SU-DHL-6 (cell line): ENCODE data around the gene CCDC88A.

Experiments
- H2AFZ ChIP-seq: fragments of 200-600 bp; sonication (generic); 2 replicates; pipeline ENCODE4 v1.6.1; 2014; ENCODE audit warnings: low read depth, mild to moderate bottlenecking, moderate library complexity, mixed read lengths, antibody characterized with exemption, low read length; ENCODE audit not compliant: severe bottlenecking
- H3F3A ChIP-seq: fragments of 200-600 bp; shearing (Covaris generic); 2 replicates; pipeline ENCODE4 v1.6.0; 2016; ENCODE audit warnings: antibody characterized with exemption, mild to moderate bottlenecking; ENCODE audit not compliant: insufficient read depth
- H3K27ac ChIP-seq: fragments of 200-600 bp; sonication (generic); 2 replicates; pipeline ENCODE4 v1.5.1; 2016; ENCODE audit warnings: low read depth, mild to moderate bottlenecking, low read length, moderate library complexity, mixed read lengths
- H3K27me3 ChIP-seq: fragments of 200-600 bp; sonication (generic), shearing (Covaris generic); 2 replicates; pipeline ENCODE4 v1.6.0; 2014; ENCODE audit warnings: mild to moderate bottlenecking, low read length
- H3K36me3 ChIP-seq: fragments of 200-600 bp; sonication (generic); 2 replicates; pipeline ENCODE4 v1.6.1; 2014; ENCODE audit warnings: mild to moderate bottlenecking, low read length, mixed read lengths
- H3K4me2 ChIP-seq: fragments of 300-600, 200-600 bp; shearing (Covaris generic), sonication (generic); 2 replicates; pipeline ENCODE4 v1.6.0; 2014; ENCODE audit warnings: low read length, low read depth, mild to moderate bottlenecking; ENCODE audit not compliant: poor library complexity, severe bottlenecking
- H3K4me3 ChIP-seq: fragments of 200-600 bp; sonication (generic); 2 replicates; pipeline ENCODE4 v1.5.1; 2014; ENCODE audit warnings: antibody characterized with exemption, low read length, mild to moderate bottlenecking, mixed read lengths; ENCODE audit not compliant: insufficient read depth, poor library complexity, severe bottlenecking
- H3K79me2 ChIP-seq: fragments of 200-600 bp; sonication (generic); 2 replicates; pipeline ENCODE4 v1.6.1; 2014; ENCODE audit warnings: mild to moderate bottlenecking, low read length, moderate library complexity; ENCODE audit not compliant: insufficient read depth
- H3K9ac ChIP-seq: fragments of 200-600 bp; sonication (generic); 2 replicates; pipeline ENCODE4 v1.7.0; 2014; ENCODE audit warnings: mild to moderate bottlenecking, low read length
- H3K9me2 ChIP-seq: fragments of 200-600 bp; sonication (generic); replicated peaks from 2 replicates; pipeline ENCODE4 v1.6.1; 2014; ENCODE audit warnings: low read length; ENCODE audit not compliant: insufficient read depth
- H3K9me3 ChIP-seq: fragments of 200-600 bp; sonication (generic); 2 replicates; pipeline ENCODE4 v1.6.1; 2014; ENCODE audit warnings: low read length, mixed read lengths; ENCODE audit not compliant: insufficient read depth
- H4K20me1 ChIP-seq: fragments of 200-600 bp; sonication (generic); 2 replicates; pipeline ENCODE4 v1.6.1; 2014; ENCODE audit warnings: low read depth, mild to moderate bottlenecking, antibody characterized with exemption, low read length, moderate library complexity, mixed read lengths
- EZH2phosphoT487 ChIP-seq: fragments of 200-600 bp; sonication (generic), shearing (Covaris generic); conservative IDR thresholded peaks from 2 replicates; pipeline ENCODE4 v1.6.1; 2018; ENCODE audit warnings: mild to moderate bottlenecking, antibody characterized with exemption, low read length, moderate library complexity, mixed read lengths
- TF ChIP-seq, protein P1 (sequence below): fragments of 200-600 bp; sonication (generic); IDR thresholded peaks from one replicate; pipeline ENCODE4 v1.5.1; 2017; ENCODE audit warnings: antibody characterized with exemption, mild to moderate bottlenecking, low read length, moderate library complexity; ENCODE audit not compliant: insufficient read depth, poor library complexity, severe bottlenecking

CCDC88A gene

DNA sequence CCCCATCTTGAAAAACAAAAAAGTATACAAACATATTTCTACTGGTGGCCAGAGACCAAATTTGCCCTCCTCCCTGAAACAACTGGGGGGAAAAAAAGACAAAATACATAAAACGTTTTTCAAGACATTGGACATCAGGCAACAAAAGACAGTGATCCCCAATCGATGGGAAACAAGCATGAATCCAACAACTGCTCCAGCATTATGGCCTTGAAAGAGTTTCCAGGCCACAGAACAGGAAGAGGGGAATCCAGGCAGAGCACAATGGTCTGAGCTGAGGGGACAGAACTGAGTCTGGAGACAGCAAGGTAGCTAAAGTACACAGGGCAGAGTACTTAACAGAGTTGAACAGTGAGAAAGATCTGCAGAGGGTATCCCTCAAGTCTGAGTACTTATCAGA lies 4.4 kb downstream of the CCDC88A start:
- peaks cover 33% of the 10 kb centered on the region for H3F3A ChIP-seq
- H3K4me2 ChIP-seq: no peak overlapping the region
- H3K9me3 ChIP-seq: no peaks in the 10 kb centered on the region
- H3K36me3 ChIP-seq: peaks cover 8% of the 10 kb centered on the region; the same call in 1 of the 2 replicates
- no peaks in the 10 kb centered on the region for H4K20me1 ChIP-seq
- H2AFZ ChIP-seq: no peak overlapping the region
- no peaks in the 10 kb centered on the region for H3K27me3 ChIP-seq
- no peaks in the 10 kb centered on the region for H3K9me2 ChIP-seq
- H3K27ac ChIP-seq: 0 out of 2 replicates have a peak overlapping the region, but pooled peaks have one; percentile 21
- TF ChIP-seq, protein P1, sequence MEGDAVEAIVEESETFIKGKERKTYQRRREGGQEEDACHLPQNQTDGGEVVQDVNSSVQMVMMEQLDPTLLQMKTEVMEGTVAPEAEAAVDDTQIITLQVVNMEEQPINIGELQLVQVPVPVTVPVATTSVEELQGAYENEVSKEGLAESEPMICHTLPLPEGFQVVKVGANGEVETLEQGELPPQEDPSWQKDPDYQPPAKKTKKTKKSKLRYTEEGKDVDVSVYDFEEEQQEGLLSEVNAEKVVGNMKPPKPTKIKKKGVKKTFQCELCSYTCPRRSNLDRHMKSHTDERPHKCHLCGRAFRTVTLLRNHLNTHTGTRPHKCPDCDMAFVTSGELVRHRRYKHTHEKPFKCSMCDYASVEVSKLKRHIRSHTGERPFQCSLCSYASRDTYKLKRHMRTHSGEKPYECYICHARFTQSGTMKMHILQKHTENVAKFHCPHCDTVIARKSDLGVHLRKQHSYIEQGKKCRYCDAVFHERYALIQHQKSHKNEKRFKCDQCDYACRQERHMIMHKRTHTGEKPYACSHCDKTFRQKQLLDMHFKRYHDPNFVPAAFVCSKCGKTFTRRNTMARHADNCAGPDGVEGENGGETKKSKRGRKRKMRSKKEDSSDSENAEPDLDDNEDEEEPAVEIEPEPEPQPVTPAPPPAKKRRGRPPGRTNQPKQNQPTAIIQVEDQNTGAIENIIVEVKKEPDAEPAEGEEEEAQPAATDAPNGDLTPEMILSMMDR: no peak
- no peak for TF ChIP-seq EZH2phosphoT487
- H3K9ac ChIP-seq: no peak overlapping the region
- no peak overlapping the region for H3K4me3 ChIP-seq
- H3K79me2 ChIP-seq: peaks cover 86% of the 10 kb centered on the region

DNA sequence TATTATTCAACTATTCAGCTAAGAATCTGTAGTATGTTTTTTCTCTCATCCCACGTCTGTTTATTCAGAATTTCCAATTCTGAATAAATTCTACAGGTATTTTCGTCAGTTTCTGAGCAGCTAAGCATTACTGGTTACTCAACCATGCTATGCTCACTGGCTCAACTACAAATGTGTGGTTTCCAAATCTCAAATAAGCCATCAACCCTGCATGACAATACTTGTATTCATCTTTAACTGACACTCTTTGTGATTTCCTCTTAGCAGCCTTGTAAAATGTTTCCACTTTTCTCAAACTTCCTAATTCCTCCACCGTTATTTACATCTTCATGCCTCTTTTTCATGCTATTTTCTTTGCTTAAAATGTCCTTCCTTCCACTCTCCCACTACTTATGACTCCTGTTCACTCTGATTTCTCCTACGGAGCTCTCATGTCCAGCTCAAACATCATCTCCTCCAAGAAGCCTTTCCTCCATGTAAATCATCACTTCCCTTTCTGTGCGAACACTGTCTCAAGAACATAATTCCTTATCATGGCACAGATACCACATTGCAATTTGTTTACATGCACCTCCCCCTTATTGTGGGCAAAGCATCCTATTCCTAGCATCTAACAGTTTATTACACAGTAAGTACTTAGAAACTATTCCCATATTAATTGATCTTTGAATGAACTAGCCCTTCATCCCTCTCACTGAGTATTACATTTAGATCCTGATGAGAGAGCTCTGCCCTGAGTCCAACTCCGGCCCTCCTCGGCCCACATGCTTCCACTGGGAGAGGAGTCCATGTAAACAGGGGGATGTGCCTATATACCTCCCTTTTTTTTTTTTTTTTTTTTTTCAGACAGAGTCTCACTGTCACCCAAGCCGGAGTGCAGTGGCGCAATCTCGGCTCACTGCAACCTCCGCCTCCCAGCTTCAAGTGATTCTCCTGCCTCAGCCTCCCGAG lies 10.5 kb downstream of the CCDC88A start:
- H3K79me2 ChIP-seq: peaks cover 72% of the 10 kb centered on the region
- H3K27me3 ChIP-seq: no peaks in the 10 kb centered on the region
- no peaks in the 10 kb centered on the region for H3F3A ChIP-seq
- no peaks in the 10 kb centered on the region for H3K9me2 ChIP-seq
- H3K36me3 ChIP-seq: peaks cover 8% of the 10 kb centered on the region; the same call in 1 of the 2 replicates
- no peaks in the 10 kb centered on the region for H3K9me3 ChIP-seq
- TF ChIP-seq, protein P1: no peak
- no peak for TF ChIP-seq EZH2phosphoT487
- no peak overlapping the region for H2AFZ ChIP-seq
- no peaks in the 10 kb centered on the region for H4K20me1 ChIP-seq
- H3K4me2 ChIP-seq: no peak overlapping the region
- no peak overlapping the region for H3K9ac ChIP-seq
- no peak overlapping the region for H3K4me3 ChIP-seq
- no peak overlapping the region for H3K27ac ChIP-seq

DNA sequence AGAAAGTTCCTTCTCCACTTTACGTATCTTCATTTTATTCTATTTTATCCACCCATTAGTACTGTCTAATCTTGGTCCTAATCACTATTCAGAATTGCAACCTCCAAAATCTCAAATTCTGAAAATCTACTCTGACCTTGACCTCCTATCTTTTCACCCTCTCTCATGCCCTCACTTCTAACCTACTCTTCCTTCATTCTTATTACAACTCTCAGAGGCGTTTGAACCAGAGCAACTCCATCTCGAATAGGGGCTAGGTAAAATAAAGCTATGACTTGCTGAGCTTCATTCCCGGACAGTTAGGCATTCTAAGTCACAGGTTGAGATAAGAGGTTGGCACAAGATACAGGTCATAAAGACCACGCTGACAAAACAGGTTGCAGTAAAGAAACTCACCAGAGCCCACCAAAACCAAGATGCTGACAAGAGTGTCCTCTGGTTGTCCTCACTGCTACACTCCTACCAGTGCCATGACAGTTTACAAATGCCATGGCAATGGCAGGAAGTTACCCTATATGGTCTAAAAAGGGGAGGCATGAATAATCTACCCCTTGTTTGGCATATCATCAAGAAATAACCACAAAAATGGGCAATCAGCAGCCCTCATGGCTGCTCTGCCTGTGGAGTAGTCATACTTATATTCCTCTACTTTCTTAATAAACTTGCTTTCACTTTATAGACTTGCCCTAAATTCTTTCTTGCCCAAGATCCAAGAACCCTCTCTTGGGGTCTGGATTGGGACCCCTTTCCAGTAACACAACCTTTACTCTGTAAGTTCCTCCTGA lies 11.4 kb downstream of the CCDC88A start:
- Histone ChIP-seq H3K9me3 (no peaks in the 10 kb centered on the region), H4K20me1 (no peaks in the 10 kb centered on the region), H3K4me3 (no peak overlapping the region), H2AFZ (no peak overlapping the region), H3K27ac (no peak overlapping the region), H3K9ac (no peak overlapping the region), H3K4me2 (no peak overlapping the region), H3F3A (no peaks in the 10 kb centered on the region), H3K9me2 (no peaks in the 10 kb centered on the region), H3K36me3 (peaks cover 11% of the 10 kb centered on the region; the same call in 1 of the 2 replicates), H3K79me2 (peaks cover 70% of the 10 kb centered on the region), H3K27me3 (no peaks in the 10 kb centered on the region)
- no peak for TF ChIP-seq EZH2phosphoT487
- TF ChIP-seq, protein P1: no peak
